Measurements from ENCODE around the gene CAPN14. TPM values are rescaled to one million over a fixed set of nuclear protein-coding genes. Genes with fewer than 3 reads are reported as not detected.

CAPN14 gene
- total RNA-seq, 1 donor from 2014 or later: 0.14 TPM

- Histone ChIP-seq H3K36me3 (ENCODE audit: insufficient read depth, low read length) (no peaks in the 10 kb centered on the region), H3K4me2 (ENCODE audit: low read length) (no peak overlapping the region), H4K20me1 (ENCODE audit: insufficient read depth, low read length) (no peaks in the 10 kb centered on the region), H3K79me2 (ENCODE audit: insufficient read depth, low read length) (no peaks in the 10 kb centered on the region), H3K27ac (ENCODE audit: low read depth, low read length) (no peak overlapping the region), H3K27me3 (ENCODE audit: insufficient read depth, low read length) (no peaks in the 10 kb centered on the region), H3K9ac (ENCODE audit: low read length) (no peak overlapping the region), H2AFZ (ENCODE audit: low read depth, low read length) (no peak overlapping the region), H3K4me1 (ENCODE audit: insufficient read depth, low read length) (no peaks in the 10 kb centered on the region), H3K9me3 (ENCODE audit: insufficient read depth, low read depth, low read length) (peaks cover 3% of the 10 kb centered on the region), H3K4me3 (ENCODE audit: insufficient read depth, low read depth, low read length) (no peak overlapping the region)
- Mint-ChIP-seq H3K36me3 (ENCODE audit: low read depth, unreplicated experiment) (no peaks in the 10 kb centered on the region), H3K4me1 (ENCODE audit: low read depth, unreplicated experiment) (no peaks in the 10 kb centered on the region), H3K4me3 (ENCODE audit: unreplicated experiment) (no peak overlapping the region), H3K9me3 (ENCODE audit: unreplicated experiment) (peaks cover 4% of the 10 kb centered on the region), H3K27ac (ENCODE audit: unreplicated experiment) (no peak overlapping the region), H3K27me3 (ENCODE audit: low read depth, unreplicated experiment) (peaks cover 17% of the 10 kb centered on the region)
- DNase-seq (ENCODE audit: low read depth) (no peak), FAIRE-seq (no peak)
- TF ChIP-seq CTCF (IDR thresholded peaks at IDR 0.05; ENCODE audit: insufficient read depth, low read depth, low read length): no peak
These were observed 18.1 kb downstream of the CAPN14 start for GRCh38 chr2:31199206-31199605.

- TF ChIP-seq EZH2 (IDR thresholded peaks at IDR 0.05; ENCODE audit: insufficient read depth, low read length): no peak
- no peak for TF ChIP-seq CTCF (IDR thresholded peaks at IDR 0.05; ENCODE audit: insufficient read depth, low read depth, low read length)
- Histone ChIP-seq H3K27me3 (ENCODE audit: insufficient read depth, low read length) (no peaks in the 10 kb centered on the region), H3K36me3 (ENCODE audit: insufficient read depth, low read length) (no peaks in the 10 kb centered on the region), H3K9me3 (ENCODE audit: insufficient read depth, low read depth, low read length) (peaks cover 3% of the 10 kb centered on the region), H3K4me1 (ENCODE audit: insufficient read depth, low read length) (no peaks in the 10 kb centered on the region), H2AFZ (ENCODE audit: low read depth, low read length) (no peak overlapping the region), H3K27ac (ENCODE audit: low read depth, low read length) (no peak overlapping the region), H3K4me2 (ENCODE audit: low read length) (no peak overlapping the region), H3K79me2 (ENCODE audit: insufficient read depth, low read length) (no peaks in the 10 kb centered on the region), H3K9ac (ENCODE audit: low read length) (no peak overlapping the region), H4K20me1 (ENCODE audit: insufficient read depth, low read length) (no peaks in the 10 kb centered on the region), H3K4me3 (ENCODE audit: insufficient read depth, low read depth, low read length) (no peak overlapping the region)
- no peak overlapping the region for H3K4me3 Mint-ChIP-seq (ENCODE audit: unreplicated experiment)
- no peaks in the 10 kb centered on the region for H3K36me3 Mint-ChIP-seq (ENCODE audit: low read depth, unreplicated experiment)
- no peak for DNase-seq (ENCODE audit: low read depth)
- H3K27me3 Mint-ChIP-seq (ENCODE audit: low read depth, unreplicated experiment): peaks cover 18% of the 10 kb centered on the region
- peak overlapping the region; percentile 68 for H3K27ac Mint-ChIP-seq (ENCODE audit: unreplicated experiment)
- no peaks in the 10 kb centered on the region for H3K4me1 Mint-ChIP-seq (ENCODE audit: low read depth, unreplicated experiment)
- H3K9me3 Mint-ChIP-seq (ENCODE audit: unreplicated experiment): peaks cover 4% of the 10 kb centered on the region
- no peak for FAIRE-seq
These were observed 19.6 kb downstream of the CAPN14 start for GRCh38 chr2:31197669-31198068.

GRCh38 chr2:31197166-31197565 lies 20.1 kb downstream of the CAPN14 start:
- Histone ChIP-seq H3K27me3 (ENCODE audit: insufficient read depth, low read length) (no peaks in the 10 kb centered on the region), H3K9ac (ENCODE audit: low read length) (no peak overlapping the region), H3K9me3 (ENCODE audit: insufficient read depth, low read depth, low read length) (peaks cover 3% of the 10 kb centered on the region), H3K4me3 (ENCODE audit: insufficient read depth, low read depth, low read length) (no peak overlapping the region), H2AFZ (ENCODE audit: low read depth, low read length) (no peak overlapping the region), H3K27ac (ENCODE audit: low read depth, low read length) (no peak overlapping the region), H3K4me2 (ENCODE audit: low read length) (no peak overlapping the region), H3K36me3 (ENCODE audit: insufficient read depth, low read length) (no peaks in the 10 kb centered on the region), H3K4me1 (ENCODE audit: insufficient read depth, low read length) (no peaks in the 10 kb centered on the region), H3K79me2 (ENCODE audit: insufficient read depth, low read length) (no peaks in the 10 kb centered on the region), H4K20me1 (ENCODE audit: insufficient read depth, low read length) (no peaks in the 10 kb centered on the region)
- FAIRE-seq: no peak
- Mint-ChIP-seq H3K27ac (ENCODE audit: unreplicated experiment) (no peak overlapping the region), H3K36me3 (ENCODE audit: low read depth, unreplicated experiment) (no peaks in the 10 kb centered on the region), H3K27me3 (ENCODE audit: low read depth, unreplicated experiment) (peaks cover 18% of the 10 kb centered on the region), H3K4me1 (ENCODE audit: low read depth, unreplicated experiment) (no peaks in the 10 kb centered on the region), H3K9me3 (ENCODE audit: unreplicated experiment) (peaks cover 4% of the 10 kb centered on the region), H3K4me3 (ENCODE audit: unreplicated experiment) (no peak overlapping the region)
- TF ChIP-seq CTCF (IDR thresholded peaks at IDR 0.05; ENCODE audit: insufficient read depth, low read depth, low read length): no peak
- DNase-seq (ENCODE audit: low read depth): no peak

Data from astrocyte (in vitro differentiated cells and primary cell).